Fibroblast of skin of left biceps (primary cell): ENCODE data around the gene FRZB.

ENCODE experiments used
- DNase-seq, 2 experiments: peaks; one replicate each; pipeline ENCODE4 v3.0.0-alpha.2; 2013; ENCODE audit warnings: low read depth in 2 of 2

FRZB gene

GRCh38 chr2:182845794-182846417 is 20.5 kb downstream of the FRZB start:
- no peak for DNase-seq

GRCh38 chr2:182836451-182836850 is 30.0 kb downstream of the FRZB start:
- DNase-seq = no peak

DNA sequence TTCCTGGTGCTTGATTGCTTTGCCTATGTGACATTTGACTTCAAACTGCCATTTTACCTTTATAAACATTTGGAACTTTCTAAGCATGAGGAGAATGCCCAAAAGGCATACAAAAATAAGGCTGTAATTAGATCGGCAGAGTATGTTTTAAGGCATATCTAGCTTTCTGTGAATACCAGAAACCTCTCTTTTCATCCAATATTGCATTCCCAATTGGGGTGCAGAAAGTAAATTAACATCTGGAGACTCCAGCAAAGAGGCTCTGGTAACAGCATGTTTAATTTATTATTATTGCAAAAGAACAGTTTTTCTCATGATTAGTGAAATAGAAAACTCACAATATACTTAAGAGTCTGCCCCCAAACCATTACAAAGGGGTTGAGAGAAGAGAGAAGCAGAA is 32.1 kb downstream of the FRZB start:
- no peak for DNase-seq

DNA sequence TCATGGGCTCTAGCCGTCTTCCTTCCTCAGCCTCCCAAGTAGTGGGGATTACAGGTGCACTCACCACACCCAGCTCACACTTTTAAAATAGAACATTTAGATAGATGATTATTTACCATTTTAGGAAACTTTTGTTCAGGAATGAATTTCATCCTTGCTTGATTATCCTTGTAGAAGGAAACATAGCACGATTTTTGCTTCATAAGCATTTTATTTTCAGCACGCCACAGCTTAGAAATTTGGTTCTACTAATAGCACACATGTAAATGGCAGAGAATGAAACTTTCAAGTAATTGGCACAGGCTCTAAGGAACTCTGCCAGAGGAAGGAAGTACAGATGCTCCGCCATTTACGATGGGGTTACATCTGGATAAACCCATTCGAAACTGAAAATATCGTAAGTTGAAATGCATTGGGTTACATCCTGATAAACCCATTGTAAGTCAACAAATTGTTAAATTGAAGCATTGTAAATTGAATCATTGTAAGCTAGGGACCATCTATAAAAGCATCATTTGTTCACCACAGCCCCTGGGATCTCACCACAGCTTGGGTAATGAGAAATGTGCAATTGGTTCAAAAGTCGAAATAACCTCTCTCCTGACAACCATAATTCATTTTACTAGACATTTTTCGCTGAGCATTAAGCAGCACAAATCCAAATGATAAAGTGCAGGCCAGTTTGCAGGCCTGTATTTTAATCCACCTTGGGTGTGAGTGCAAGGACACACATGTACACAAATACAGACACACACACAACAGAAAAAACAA is 33.2 kb downstream of the FRZB start:
- no peak for DNase-seq

DNA sequence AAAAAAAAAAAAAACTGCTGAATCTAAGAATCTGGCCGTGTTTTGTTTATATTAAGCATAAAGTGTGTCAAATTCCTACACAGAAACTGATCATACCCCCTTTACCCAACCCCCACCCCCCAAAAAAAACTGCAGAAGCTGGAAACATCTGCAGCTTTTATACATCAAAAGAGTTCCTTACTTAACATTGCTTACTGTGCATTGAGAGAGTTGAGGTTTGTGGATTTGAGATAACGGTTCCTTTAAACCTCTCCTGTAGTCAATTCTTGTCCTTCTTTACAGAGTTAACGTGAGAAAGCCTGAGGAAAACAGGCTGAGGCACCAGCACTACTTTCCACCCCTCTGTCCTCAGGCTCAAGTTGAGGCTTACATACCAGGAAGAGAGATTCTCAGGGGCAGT is 34.5 kb downstream of the FRZB start:
- no peak for DNase-seq

DNA sequence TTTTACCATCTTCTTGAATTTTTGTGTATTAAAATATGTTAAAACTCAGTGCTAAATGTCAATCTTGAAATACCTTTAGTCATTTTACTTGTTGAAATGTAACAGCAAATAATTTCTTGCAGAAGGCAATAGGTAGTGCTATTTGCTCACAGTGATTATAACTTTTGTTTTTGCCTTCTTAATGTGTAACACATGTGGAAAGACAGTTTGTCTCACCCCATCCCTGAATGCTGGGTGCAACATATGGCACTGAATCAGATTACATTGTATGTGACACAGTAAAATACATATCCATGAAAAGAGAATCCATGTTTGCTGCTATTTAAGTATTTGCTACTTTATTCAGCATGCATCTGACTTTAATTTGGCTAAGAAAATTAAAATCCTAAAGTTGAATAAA is 35.3 kb downstream of the FRZB start:
- DNase-seq = no peak

DNA sequence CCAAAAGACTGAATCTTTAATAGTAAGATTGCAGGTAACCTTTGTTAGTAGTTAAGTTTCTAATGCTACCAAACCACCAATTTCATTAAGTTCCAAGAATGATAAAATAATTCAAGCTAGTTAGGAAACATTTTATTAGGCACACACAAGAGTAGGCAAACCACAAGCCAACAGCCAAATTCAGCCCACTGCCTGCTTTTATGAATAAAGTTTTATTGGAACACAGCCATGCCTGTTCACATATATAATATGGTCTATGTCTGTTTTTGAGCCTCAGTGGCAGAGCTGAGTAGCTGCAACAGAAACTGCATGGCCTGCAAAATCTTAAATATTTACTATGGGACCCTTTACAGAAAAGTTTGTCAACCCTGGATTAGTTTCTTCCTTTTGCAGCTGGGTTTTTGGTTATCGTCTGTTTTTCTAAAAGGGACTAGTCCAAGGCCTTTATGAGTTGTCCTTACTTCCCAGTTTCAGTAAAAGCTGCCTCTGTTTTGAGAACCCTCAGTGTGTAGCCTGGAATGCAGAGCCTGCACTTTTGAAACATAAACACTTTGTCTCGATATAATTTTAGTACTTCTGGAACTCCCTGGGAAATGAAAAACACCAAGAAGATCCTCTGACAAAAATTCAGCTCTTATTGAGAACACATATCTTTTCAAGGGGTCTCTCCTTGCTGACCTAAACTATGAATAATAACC is 39.1 kb downstream of the FRZB start:
- DNase-seq = no peak

- no peak for DNase-seq
Measured at GRCh38 chr2:182826496-182826895, 39.9 kb downstream of the FRZB start.

- DNase-seq = no peak
Measured at GRCh38 chr2:182826064-182826463, 40.4 kb downstream of the FRZB start.

DNA sequence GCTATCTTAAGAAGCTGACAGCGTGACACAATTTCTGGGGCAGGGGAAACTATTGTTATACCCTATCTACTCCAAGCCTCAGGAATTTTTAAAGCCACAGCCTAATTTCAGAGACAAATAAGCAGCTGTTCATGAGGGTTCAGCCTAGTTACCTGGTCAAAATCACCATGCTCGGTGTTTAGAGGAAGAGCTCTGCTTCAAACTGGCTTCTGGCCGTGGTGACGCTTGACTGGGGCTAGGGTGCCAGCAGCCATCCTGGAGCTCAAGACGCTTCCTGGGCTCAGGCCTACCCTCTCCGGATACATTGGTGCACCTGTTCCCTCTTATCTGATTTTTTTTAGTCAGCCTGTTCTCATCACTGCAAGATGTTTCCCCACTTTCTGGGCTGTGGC is 41.7 kb downstream of the FRZB start:
- DNase-seq = no peak

GRCh38 chr2:182824056-182824766 is 42.2 kb downstream of the FRZB start:
- DNase-seq = no peak

GRCh38 chr2:182822733-182823132 is 43.7 kb downstream of the FRZB start:
- no peak for DNase-seq

DNA sequence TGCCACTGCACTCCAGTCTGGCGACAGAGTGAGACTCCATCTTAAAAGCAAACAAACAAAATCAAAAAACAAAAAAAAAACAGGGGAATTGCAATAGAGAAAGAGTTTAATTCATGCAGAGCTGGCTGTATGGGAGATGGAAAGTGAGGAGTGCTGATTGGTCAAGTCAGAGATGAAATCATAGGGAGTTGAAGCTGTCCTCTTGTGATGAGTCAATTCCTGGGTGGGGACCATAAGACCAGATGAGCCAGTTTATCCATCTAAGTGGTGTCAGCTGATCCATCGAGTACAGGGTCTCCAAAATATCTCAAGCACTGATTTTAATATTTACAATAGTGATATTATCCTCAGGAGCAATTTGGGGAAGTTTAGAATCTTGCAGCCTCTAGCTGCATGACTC is 45.3 kb downstream of the FRZB start:
- DNase-seq = no peak

DNA sequence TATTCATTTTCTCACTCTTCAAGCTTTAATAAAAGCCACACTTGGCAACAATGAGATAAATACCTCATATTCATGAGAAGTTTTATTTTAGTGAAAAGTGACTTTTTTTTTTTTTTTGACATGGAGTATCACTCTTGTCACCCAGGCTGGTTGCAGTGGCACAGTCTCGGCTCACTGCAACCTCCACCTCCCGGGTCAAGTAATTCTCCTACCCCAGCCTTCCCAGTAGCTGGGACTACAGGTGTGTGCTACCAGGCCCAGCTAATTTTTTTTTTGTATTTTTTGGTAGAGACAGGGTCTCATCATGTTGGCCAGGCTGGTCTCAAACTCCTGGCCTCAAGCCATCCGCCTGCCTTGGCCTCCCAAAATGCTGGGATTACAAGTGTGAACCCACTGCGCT is 47.0 kb downstream of the FRZB start:
- no peak for DNase-seq

GRCh38 chr2:182818925-182819324 is 47.5 kb downstream of the FRZB start:
- no peak for DNase-seq

DNA sequence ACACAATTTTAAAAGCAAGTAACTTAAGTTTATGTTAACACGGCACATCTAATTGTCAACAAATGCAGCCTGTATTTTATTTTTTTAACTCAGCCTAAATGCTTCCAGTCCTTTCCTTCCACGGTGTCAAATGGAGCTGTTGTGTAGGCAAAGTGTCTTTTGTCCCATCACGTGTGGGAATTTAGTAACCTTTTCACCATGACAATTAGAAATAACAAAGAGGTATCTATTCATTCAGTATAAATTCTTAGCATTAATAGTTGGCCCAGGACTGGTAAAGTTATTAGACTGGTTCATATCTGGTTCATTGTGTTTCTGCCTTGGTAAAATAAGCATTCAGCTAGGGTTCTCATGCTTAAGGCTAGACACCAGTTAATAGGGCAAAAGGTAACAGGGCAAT is 47.9 kb downstream of the FRZB start:
- DNase-seq = no peak

GRCh38 chr2:182817558-182817957 is 48.9 kb downstream of the FRZB start:
- DNase-seq = no peak

GRCh38 chr2:182816866-182817265 is 49.6 kb downstream of the FRZB start:
- no peak for DNase-seq

DNA sequence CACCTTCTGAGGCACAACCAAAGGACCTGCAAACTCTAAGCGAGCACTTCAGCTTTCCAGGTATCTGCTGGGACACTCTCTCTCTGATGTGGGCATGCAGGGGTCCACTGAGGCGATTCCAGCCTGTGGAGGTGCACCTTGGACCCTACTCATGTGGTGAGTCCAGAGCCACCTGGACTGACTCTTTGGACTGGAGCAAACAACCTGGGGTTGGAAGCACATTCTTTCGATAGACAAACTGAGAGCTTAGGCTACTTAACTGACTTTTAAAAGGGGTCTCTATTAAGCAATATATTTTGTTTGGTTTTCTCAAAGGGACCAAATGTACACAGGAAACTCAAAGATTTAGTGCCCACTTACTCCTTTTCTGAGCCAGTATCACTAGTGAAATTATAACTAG is 51.6 kb downstream of the FRZB start:
- no peak for DNase-seq

DNA sequence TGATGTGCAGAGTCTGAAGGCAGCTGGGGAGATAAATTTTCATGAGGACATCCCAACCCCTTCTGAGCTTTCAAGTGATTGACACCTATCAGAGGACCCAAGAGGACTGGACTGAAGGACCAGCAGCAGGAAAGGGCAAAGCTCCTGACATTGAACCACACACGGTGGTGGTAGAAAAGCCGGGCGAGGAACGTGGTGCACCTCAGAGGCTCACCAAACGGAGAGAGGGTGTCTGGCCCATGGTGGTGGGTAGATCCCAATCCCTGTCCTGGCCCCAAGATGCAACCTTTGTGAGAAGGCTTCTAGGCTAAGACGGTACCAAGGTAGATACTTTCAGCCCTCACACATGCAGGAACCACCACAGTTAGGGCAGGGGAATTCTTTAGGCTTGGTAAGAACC is 52.1 kb downstream of the FRZB start:
- no peak for DNase-seq

- DNase-seq = no peak
Measured at GRCh38 chr2:182810087-182810486, 56.4 kb downstream of the FRZB start.

GRCh38 chr2:182807319-182807718 is 59.1 kb downstream of the FRZB start:
- no peak for DNase-seq
